ENCODE results near the gene HCRTR1.

Gene HCRTR1

GRCh38 chr1:31609514-31610118, 7.9 kb upstream of the HCRTR1 start:
- DNase-seq (ENCODE audit: low spot score) = no peak
- no peak for TF ChIP-seq CTCF (IDR thresholded peaks at IDR 0.05; ENCODE audit: extremely low read depth, missing control alignments)

- no peak for TF ChIP-seq CTCF (IDR thresholded peaks at IDR 0.05; ENCODE audit: extremely low read depth, missing control alignments)
- no peak for DNase-seq (ENCODE audit: low spot score)
Observed at GRCh38 chr1:31614414-31615005, 3.0 kb upstream of the HCRTR1 start.

- no peak for TF ChIP-seq CTCF (IDR thresholded peaks at IDR 0.05; ENCODE audit: extremely low read depth, missing control alignments)
- DNase-seq (ENCODE audit: low spot score) = no peak
Observed at GRCh38 chr1:31615414-31615813, 2.1 kb upstream of the HCRTR1 start.

- DNase-seq (ENCODE audit: low spot score) = no peak
- TF ChIP-seq CTCF (IDR thresholded peaks at IDR 0.05; ENCODE audit: extremely low read depth, missing control alignments) = no peak
Observed at GRCh38 chr1:31615939-31616338, 1.6 kb upstream of the HCRTR1 start.

GRCh38 chr1:31617916-31618746, 642 bp downstream of the HCRTR1 start:
- TF ChIP-seq CTCF (IDR thresholded peaks at IDR 0.05; ENCODE audit: extremely low read depth, missing control alignments) = peak; percentile 78
- DNase-seq (ENCODE audit: low spot score) = peak; percentile 85

- DNase-seq (ENCODE audit: low spot score) = no peak
- no peak for TF ChIP-seq CTCF (IDR thresholded peaks at IDR 0.05; ENCODE audit: extremely low read depth, missing control alignments)
Observed at GRCh38 chr1:31618916-31619846, 1.7 kb downstream of the HCRTR1 start.

Data from GM20000 (cell line).